NCI-H2227 (cell line): ENCODE measurements around the gene HDGFL3.

Experiments used
- DNase-seq: peaks from one replicate; lab custom pipeline; 2025; ENCODE audit not compliant: unreplicated experiment; lab: John Stamatoyannopoulos, UW

Gene HDGFL3

GRCh38 chr15:83132861-83133523 lies 74.6 kb downstream of the HDGFL3 start:
- no peak for DNase-seq

GRCh38 chr15:83129791-83130190 lies 77.8 kb downstream of the HDGFL3 start:
- peak; percentile 18 for DNase-seq

DNA sequence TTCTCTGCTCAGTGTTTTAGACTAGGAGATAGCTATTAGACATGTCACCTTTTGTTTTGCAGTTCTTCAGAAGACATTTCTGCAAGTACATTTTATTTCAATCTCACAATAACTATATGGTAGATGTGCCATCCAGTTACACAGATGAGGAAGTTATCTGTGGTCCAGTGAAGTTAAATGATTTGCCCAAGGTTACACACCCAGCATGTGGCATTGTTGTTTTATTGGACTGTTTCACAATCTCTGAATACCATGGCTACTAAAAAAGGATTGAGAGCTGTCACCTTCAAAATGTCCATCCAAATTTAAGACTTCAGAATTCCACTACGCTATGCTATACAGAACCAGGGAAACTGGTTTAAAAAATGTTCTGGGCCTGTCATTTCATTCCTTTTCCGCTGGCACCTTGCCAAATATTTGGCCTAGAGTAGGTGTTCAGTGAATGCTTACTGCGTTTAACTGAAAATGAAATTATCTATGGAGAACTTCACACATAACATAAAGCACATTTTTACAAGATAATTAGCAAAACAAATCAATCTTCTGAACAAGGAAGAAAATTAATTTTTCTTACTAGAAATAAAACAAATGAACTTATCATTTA lies 80.0 kb downstream of the HDGFL3 start:
- DNase-seq, result no peak

GRCh38 chr15:83123529-83123928 lies 84.1 kb downstream of the HDGFL3 start:
- no peak for DNase-seq

- DNase-seq, result no peak
These were observed 87.5 kb downstream of the HDGFL3 start for GRCh38 chr15:83119968-83120581.

DNA sequence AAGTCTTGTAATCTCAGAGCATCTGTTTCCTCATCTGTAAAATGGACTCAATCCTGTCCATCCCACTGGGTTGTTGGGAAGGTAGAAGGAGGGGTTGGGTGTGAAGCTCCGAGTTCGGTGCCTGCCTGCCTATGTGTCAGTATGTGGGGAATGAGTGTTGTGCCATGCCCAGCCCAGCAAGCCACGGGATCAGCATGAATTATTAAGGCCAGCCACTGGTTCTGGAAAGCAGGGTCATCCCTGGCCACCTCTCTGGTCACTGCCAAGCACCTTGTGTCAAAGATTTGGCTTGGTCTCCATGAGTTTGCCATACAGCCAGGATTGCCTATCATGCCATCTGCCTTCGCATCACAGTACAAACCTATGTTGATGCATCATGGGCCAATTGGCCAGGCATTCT lies 88.7 kb downstream of the HDGFL3 start:
- no peak for DNase-seq

- DNase-seq, result no peak
These were observed 89.3 kb downstream of the HDGFL3 start for GRCh38 chr15:83118291-83118827.

DNA sequence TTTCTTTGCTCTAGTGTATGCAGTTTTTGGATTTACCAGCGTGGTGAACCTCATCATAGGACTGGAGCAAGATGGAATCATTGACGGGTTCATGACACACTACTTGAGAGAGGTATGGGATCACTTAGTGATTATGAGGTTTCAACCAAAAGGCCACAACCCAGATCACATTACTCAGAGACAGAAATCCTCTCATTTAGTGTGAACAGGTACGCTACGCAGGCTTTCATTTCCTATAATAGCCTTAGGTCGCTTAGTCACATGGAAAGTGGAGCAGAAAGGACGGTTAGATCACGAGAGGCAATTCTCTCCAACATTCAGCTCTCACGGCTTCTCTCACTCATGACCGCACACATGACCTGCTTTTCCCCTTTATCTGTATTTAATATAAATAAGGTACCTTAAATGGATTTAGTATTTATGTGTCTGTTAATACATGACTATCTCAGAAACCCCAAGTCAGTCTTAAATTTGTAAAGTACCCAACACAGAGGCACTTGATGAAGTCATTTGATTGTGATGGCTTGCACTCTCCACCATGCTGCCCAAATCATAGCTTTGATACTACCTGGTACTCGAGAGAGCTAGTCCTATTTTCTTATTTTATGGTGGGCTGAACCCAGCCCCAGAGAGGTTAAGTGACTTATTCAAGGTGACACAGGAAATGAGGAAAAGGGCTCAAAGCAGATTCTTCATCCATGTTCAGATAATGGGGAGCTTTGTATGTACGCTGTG lies 91.6 kb downstream of the HDGFL3 start:
- no peak for DNase-seq

- DNase-seq, result no peak
These were observed 92.2 kb downstream of the HDGFL3 start for GRCh38 chr15:83115410-83115809.

DNA sequence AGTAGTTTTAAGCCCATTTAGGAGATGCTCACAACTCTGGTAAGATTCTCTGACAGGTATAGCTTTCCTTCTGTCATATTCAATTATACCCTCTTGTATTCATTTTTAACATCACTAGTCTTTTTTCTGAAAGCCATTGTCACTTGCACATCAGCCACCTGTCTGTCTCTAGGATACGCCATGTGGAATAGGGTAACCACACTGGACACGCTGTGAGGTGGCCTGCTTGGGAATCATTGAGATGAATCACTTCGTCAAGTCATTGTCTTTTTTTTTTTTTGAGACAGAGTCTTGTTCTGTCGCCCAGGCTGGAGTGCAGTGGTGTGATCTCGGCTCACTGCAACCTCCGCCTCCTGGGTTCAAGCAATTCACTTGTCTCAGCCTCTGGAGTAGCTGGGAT lies 92.8 kb downstream of the HDGFL3 start:
- DNase-seq, result no peak

GRCh38 chr15:83113881-83114674 lies 93.5 kb downstream of the HDGFL3 start:
- DNase-seq, result no peak

- DNase-seq, result no peak
These were observed 94.7 kb downstream of the HDGFL3 start for GRCh38 chr15:83112956-83113299.

DNA sequence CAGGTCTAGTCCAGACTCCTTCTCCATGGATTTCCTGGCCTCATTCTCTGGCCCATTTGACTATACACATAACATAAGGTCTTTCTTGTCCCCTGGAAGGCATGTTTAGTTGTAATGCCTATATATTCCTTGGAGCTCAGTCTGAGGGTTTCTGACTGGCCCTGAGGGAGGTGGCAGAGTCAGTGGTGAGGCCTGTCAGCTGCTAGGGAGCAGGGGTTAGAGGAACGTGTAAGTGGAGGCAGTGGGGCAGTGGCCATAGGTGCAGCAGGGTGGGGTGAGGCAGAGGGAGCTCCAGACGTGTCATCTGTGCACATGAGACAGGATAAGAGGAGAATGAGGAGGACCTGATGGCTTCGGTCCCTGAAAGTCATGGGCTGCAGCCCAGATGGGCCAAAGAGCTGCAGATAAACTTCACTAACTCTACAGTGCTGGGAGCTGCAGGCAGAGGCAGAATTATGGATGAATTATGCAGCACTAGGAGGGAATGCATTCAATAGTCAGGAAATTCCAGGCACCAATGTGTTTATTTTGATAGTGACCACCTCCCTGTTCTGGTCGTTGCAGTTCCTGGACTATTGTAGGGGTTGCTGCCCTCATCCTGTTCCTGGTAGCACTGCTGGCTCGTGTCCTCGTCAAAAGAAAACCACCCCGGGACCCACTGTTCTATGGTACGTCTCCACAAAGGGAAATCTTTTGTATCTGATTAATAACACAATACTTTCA lies 95.2 kb downstream of the HDGFL3 start:
- no peak for DNase-seq

DNA sequence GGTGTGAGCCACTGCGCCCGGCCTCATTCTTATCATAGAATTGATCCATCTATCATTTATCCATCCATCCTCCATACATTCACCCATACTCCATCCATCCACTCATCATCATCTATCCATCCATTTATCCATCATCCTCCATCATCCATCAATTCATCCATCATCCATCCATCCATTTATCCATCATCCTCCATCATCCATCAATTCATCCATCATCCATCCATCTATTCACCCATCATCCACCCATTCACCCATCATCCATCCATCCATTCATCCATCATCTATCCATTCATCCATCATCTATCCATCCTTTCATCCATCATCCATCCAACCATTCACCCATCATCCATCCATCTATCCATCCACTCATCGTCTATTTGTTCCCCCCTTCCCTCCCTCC lies 96.5 kb downstream of the HDGFL3 start:
- DNase-seq, result no peak

- no peak for DNase-seq
These were observed 97.2 kb downstream of the HDGFL3 start for GRCh38 chr15:83110381-83110780.

DNA sequence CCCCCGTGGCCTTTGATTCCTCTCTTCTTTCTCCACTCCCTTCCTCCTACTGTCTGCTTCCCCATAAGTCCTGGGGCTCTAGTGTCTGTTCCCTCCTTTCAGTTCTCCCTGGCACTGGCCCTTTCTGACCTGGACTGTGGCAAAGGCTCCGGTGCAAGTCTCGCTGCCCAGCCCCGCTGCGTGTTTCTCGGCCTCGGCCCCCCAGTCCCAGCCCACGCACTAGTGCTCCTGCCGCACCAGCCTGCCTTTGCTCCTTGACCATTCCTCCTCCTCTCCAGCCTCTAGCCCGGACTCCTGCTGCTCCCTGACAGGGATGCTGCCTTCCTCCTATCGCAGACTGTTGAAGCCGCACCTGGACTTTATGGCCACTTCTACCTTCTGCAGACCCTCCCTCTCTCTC lies 98.1 kb downstream of the HDGFL3 start:
- no peak for DNase-seq

DNA sequence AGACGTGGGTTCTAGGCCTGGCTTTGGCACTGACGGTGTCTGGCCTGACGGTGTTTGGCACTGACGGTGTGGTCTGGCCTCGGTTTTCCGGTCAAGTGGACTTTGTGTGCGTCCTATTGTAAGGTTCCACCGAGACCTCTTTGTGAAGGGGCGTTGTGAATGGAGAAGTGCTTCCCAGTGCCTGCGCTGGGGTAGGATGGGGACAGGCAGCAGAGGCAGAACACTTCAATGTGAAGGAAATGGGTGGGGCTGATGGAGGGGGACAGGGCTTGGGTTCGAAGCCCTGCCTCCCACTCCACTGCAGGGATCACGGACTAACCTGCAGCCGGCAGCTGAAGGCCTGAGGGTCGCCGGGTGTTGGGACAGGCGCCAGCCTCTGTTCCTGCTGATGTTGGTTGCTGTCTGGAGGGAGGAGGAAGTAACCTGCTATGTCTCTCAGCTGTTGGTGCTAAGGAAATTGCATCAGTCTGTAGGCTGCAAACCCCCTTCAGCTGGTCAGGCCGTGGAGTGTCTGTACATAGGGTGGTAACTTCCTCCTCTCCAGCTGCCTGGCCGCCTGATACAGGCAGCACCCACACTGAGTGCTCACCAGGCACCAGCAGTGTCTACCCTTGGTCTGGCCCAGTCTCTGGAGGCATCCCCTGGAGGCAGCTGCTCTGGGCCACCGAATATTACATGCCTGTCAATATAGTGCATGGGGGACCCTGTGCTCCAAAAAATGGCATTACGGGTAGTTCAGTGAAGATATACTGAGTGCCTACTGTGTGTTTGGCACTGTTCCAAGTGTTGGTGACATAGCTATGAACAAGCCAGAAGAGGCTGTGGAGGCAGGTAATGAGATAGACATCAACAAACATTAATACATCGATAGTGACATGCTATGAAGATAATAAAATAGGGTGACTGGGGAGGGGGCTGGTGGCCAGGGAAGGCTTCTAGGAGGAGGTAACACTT lies 99.1 kb downstream of the HDGFL3 start:
- DNase-seq, result no peak

GRCh38 chr15:83107841-83108181 lies 99.8 kb downstream of the HDGFL3 start:
- no peak for DNase-seq
